Esophagus squamous epithelium (tissue), 4 donors: ENCODE data around the gene LRRC8E.

ENCODE experiments used
- CTCF ChIP-seq, 6 experiments: fragments of 450-650 bp in 4 of 6; fragments of 200-600 bp in 2 of 6; sonication (generic) in 2 of 6; IDR thresholded peaks; one replicate each; pipeline ENCODE4 v1.5.1; 2016 to 2019; ENCODE audit warnings: antibody characterized with exemption in 6 of 6, mild to moderate bottlenecking in 4 of 6, moderate library complexity in 4 of 6
- POLR2A ChIP-seq, 4 donors: fragments of 450-650 bp; IDR thresholded peaks; one replicate each; pipeline ENCODE4 v1.6.1; 2017; ENCODE audit warnings: antibody characterized with exemption in 4 of 4, mild to moderate bottlenecking in 4 of 4, moderate library complexity in 3 of 4

- TF ChIP-seq CTCF (IDR thresholded peaks at IDR 0.05) (no peak), POLR2A (IDR thresholded peaks at IDR 0.05) (no peak)
Observed at GRCh38 chr19:7910321-7911161, 22.2 kb downstream of the LRRC8E start.
